NCI-H146 (cell line): ENCODE measurements around the gene MSANTD7.
A peak's percentile ranks its signal among the peaks of the same experiment; 100 is the strongest.
"Not testable (repeated sequence)": the region's sequence is repeated elsewhere in the genome, so short reads cannot be mapped to it uniquely, and the experiment has no call there.

Source experiments
- DNase-seq: peaks from one replicate; lab custom pipeline; 2025; lab: John Stamatoyannopoulos, UW

The MSANTD7 gene, protein sequence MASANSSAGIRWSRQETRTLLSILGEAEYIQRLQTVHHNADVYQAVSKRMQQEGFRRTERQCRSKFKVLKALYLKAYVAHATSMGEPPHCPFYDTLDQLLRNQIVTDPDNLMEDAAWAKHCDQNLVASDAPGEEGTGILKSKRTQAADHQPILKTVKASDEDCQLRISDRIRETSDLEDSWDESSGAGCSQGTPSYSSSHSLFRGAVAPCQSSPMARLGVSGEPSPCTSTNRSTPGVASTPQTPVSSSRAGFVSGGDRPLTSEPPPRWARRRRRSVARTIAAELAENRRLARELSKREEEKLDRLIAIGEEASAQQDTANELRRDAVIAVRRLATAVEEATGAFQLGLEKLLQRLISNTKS

DNA sequence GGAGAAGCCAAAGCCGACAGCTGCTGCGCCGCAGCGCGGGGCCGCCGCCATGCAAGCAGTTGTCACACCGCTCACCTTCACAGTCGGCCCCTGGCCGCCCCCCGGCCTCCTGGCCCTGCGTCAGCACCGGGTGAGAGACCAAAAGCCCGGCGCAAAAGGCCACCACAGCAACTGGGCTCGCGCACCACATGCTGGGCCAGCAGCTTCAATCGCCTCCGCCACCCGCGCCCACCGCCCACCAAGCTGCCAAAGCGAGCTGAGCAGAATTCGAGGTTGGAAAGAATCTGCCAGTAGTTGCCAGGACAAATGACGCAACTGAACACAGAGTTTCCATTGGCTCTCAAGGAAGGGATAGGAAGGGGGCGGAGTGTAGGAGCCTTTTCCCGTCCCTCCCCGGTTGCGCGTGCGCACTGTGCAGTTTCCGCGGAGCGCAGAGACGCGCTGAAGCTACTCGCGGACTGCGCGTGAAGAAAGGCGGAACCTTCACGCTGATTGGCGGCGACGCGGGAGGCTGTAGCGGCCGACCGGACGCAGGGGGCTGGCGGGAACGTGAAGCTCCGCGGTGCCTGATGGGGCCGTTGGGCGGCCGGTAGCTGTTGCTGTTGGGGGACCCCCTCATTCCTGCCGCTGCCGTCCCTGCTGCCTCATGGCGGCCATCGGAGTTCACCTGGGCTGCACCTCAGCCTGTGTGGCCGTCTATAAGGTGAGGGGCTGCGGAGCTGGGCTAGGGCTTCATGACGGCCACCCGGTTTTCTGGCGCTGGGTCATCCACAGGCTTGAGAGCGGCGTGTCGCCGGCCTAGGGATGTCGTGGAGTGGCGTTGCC lies at the start of gene MSANTD7, which contains the start of the genes CDNF and HSPA14:
Gene MSANTD7 (plus strand): TSS at position 550 of the 825 bp plus-strand sequence. CDS start 3,979 bp downstream, outside the sequence.
Gene CDNF (minus strand): TSS at position 281 of the 825 bp plus-strand sequence. CDS start 91 bp downstream, at position 190.
Gene HSPA14 (plus strand): TSS at position 550 of the 825 bp plus-strand sequence. CDS start 97 bp downstream, at position 647.
- DNase-seq, result peak; percentile 100

DNA sequence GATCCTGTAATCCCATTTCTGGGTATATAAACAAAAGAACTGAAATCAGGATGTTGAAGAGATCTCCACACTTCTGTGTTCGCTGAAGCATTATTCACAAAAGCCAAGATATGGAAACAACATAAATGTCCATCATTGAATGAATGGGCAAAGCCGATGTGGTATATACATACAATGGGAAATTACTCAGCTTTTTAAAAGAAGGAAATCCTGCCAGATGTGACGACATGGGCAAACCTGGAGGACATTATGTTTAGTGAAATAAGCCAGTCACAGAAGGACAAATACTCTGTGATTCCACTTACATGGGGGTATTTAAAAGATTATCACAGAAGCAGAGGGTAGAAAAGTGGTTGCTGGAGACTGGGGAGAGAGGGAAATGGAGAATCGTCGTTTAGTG lies 39.5 kb upstream of the MSANTD7 start:
- no peak for DNase-seq

DNA sequence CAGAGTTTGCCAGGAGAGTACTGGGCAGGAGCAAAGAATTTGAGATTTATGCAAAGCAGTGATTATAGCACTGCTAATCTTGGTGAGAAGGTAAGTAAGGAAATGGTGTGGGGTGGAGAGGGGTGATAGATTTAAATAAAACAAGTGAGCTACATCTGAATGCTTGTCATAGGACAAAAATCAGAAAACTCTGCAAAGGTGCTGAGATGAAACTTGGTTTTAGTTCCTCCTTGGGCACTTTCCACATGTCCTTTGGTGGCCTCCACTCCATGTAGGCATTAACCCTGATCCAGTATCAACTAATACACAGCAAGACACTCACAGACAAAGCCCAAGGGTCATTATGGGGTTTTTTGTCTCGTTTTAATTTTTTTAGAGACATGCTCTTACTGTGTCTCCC lies 37.7 kb upstream of the MSANTD7 start:
- DNase-seq, result no peak

DNA sequence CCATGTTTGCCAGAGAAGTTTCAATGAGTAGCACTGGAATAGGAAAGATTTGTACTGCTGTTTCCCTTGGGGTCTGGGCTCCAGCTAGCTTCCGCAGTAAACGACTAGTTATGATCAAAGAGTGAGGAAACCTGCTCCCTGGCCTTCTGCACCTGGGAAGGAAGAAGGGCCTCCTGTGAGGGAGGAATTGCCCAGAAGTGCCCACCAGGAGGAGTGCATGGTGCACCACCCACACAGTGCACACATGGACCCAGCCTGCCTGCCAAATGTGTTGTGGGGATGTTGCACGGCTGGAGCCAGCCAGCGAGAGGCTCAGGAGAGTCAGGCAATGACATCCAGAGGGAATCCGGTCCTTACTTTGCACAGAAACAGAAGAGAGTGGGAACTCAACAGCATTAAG lies 36.4 kb upstream of the MSANTD7 start:
- DNase-seq, result peak; percentile 52

DNA sequence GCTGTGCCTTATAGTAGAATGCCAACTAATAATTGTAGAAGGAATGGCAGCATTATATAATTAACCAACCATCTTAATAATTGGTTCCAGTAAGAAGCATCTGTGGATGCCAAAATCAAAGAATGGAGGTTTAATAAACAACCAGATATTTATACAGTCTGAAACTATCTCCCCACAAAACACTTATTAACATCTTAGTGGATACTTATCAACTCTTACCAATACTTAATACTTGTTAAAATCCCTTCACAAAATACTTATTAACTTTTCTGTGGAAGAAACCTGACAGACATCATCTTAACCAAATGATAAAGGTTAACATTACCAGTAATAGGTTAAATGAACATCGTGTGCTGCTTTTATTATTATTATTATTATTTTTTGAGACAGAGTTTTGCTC lies 34.3 kb upstream of the MSANTD7 start:
- no peak for DNase-seq

DNA sequence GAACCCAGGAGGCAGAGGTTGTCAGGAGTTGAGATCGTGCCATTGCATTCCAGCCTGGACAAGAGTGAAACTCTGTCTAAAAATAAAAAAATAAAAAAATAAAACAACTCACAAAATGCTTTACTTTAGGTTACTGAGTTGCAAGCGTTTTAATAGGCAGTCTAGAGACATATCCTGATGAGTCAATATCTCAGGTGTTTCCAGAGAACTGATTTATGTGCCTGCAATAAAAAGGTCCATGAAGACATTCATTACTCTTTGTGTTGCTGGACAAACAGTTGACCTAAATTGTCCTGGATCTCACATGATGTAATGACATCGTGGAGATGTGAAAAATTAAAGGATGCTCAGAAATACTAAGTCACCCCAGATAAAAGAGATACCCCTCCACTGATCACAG lies 31.8 kb upstream of the MSANTD7 start:
- DNase-seq, result peak; percentile 24

DNA sequence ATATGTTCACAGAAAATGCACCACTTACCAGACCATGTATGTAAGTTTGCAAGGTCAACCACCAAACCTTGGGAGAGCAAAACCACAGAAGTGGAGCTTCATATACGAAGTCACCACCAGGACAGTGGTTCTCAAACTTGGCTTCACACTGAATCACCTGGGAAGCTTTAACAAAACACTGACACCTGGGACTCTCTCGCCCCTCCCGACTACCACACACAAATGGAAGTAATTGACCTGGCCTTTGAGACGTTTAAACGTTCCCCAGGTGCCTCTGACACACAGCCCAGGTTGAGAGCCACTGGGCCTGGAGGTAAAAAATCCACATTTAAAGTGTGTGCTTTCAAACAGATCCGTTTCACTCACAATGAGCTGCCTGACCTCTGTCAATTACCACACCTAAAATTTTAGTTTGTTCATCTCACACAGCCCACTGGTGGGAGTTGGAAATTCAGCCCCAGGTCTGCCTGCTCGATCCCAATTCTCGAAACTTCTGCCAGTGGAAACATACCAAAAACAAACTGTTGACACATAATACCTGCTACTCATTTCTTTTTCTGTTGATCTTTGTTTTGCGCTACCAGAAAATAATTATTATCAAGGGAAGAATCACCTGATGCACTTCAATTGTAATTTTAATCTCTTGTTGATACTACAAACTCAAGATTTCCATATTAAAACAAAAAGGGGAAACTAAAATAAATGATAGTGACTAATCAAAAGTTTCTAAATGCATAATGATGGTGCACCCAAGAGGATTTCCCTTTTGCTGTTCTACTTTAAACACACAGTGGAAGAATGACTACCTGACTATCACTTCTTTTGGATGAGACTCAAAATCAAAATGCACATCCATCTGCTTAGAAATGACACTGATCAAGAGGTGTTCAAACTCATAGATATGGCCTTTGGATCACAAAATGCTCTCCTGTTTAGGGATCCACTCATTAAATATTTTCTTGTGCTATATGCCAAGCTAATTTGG lies 26.8 kb upstream of the MSANTD7 start:
- DNase-seq, result peak; percentile 80

DNA sequence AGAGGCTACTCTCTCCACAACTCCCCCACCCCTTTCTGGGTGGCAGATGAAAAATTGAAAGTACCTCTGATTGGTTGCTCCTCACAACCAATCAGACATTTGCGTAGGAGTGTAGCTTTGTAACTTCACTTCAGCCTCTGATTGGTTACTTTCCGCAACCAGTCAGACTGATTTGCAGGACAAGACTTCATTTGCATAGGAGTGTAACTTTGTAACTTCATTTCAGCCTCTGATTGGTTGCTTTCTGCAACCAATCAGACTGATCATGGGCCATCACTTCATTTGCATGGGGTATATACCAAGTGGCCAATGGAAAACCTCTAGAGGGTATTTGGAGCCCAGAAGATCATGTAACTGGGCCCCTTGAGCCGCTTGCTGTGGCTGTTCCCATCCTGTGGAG lies 25.8 kb upstream of the MSANTD7 start:
- DNase-seq, result no peak

DNA sequence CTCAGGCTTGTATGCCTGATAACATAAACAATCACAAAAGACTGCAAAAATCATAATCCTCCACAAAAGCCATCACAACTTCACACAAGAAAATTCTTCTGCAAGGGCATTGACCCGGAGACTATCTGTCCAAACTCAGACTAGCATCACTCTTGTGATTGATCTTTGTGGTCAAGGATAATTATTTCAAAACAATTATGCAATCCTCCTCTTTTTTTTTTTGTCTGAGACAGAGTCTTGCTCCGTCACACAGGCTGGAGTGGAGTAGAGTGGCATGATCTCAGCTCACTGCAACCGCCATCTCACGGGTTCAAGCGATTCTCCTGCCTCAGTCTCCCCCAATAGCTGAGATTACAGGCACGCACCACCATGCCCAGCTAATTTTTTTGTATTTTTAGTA lies 22.4 kb upstream of the MSANTD7 start:
- no peak for DNase-seq

DNA sequence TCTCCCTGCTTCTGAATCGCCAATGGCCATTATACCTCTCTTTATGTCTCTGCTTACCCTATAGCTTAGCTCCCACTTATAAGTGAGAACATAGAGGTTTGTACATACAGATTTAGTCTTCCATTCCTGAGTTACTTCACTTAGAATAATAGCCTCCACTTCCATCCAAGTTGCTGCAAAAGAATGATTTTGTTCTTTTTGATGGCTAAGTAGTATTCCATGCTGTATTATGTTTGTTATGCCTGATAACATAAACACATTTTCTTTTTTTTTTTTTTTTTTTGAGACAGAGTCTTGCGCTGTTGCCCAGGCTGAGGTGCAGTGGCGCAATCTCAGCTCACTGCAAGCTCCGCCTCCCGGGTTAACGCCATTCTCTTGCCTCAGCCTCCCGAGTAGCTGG lies 21.4 kb upstream of the MSANTD7 start:
- DNase-seq, result not testable (repeated sequence)

DNA sequence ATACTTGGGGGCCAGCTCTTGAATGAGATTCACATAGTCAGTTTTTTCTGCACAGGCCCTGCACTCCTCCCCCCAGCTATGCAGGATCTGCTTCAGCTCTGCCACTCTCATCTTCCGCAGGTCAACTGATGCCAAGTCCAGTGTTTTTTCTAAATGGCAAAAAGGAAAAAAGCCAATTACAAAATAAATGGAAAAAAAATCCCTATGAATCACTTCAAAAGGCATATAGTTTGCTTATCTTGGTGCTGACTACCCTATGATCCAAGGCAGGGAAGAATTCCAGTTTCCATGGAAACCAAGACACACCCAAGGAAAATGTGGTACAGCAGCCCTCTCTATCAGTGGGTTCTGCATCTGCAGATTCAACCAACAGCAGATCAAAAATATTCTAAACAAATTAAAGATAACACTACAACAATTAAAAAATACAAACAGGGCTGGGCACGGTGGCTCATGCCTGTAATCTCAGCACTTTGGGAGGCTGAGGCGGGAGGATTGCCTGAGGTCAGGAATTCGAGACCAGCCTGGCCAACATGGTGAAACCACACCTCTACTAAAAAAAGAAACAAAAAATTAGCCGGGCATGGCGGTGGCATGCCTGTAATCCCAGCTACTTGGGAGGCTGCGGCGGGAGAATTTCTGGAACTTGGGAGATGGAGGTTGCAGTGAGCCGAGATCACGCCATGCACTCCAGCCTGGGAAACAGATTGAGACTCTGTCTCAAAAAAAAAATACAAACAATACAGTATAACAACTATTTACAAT lies 17.9 kb upstream of the MSANTD7 start:
- DNase-seq, result no peak

DNA sequence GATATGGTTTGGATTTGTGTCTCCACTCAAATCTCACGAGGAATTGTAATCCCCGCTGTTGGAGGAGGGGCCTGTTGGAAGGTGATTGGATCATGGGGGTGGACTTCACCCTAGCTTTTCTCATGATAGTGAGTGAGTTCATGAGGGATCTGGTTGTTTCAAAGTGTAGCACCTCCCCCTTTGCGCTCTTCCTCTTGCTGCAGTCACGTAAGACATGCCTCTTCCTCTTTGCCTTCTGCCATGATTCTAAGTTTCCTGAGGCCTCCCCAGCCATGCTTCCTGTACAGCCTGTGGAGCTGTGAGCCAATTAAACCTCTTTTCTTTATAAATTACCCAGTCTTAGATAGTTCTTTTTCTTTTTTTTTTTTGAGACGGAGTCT lies 17.3 kb upstream of the MSANTD7 start:
- no peak for DNase-seq

DNA sequence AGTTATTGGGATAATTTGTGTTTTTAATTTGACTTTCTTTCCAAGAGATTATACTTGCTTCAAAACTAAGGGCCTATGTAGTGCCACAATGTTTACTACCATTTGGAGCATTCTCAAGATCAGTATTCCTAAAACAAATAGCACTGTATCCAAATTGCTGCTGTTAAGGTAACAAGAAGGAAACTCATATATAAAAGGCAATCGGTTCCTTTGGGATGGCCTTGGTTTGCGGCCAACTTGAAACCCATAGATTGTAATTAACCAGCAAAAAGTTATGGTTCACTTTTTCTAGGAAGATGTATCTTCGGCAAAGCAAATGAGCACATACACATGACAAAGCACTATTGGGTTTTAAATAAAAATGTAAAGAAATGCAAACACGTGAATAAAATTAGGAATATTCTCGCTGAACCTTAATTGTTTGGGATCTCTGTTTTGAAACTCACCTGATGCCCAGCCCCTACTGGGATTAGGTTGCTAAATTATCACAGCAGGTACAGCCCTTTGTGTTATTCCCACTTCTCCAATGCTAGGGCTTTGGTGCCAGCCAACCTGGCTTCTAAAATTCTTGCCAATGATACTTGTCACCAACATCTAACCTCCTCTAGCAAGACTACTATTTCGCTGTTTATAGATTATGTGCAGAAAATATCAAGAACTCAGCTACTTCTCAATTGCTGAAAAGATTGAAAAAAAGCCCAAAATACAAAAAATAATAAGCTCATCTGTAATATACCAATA lies 16.3 kb upstream of the MSANTD7 start:
- DNase-seq, result peak; percentile 13

DNA sequence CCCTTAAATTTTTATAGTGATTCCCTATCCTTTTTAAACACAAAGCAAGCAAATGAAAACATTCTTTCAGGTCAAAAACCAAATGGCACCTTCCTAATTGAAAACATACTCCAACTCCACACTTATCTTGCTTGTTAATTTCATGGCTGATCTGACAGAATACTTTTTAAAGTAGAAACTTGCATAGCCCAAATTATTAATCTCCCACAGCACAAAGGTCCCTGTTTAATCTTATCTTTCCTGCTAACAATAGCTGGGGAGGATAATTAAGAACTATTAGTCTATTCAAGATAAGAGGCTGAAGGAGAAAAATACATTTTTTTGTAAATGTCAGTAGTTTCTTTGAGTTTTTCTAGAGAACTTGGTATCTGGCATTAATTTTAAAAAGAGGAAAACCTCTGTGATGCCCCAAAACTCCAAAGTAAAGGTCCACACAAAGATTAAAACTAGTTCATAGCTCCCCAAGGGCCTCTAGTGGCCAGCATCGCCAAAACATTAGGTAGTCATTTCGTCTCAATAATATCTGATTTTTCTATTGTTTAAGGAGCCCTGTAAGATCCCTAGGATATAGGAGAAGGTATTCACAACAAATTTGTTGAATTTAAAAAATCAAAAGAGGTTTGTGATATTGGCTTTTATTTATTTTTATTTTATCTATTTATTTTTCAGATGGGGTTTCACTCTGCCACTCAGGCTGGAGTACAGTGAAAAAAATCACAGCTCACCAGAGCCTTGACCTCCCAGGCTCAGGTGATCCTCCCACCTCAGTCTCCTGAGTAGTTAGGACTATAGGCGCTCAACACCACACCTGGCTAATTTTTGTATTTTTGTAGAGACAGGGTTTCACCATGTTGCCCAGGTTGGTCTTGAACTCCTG lies 15.0 kb upstream of the MSANTD7 start:
- peak; percentile 57 for DNase-seq

DNA sequence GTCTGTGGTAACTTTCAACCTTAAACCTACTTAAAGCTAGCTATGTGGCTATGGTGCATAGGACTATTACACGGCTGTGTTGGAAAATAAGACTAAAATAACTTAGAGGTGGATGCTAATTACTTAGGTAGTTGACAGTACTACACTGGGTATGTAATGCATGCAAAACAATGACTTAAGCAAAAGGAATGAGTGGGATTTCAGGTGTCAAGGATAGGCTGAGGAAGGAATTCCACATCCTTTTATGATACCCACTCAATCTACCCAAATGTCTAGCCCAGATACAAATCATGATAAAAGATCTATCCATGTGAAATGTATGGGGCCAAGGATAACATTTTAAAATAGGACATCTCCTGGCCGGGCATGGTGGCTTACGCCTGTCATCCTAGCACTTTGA lies 14.1 kb upstream of the MSANTD7 start:
- no peak for DNase-seq

DNA sequence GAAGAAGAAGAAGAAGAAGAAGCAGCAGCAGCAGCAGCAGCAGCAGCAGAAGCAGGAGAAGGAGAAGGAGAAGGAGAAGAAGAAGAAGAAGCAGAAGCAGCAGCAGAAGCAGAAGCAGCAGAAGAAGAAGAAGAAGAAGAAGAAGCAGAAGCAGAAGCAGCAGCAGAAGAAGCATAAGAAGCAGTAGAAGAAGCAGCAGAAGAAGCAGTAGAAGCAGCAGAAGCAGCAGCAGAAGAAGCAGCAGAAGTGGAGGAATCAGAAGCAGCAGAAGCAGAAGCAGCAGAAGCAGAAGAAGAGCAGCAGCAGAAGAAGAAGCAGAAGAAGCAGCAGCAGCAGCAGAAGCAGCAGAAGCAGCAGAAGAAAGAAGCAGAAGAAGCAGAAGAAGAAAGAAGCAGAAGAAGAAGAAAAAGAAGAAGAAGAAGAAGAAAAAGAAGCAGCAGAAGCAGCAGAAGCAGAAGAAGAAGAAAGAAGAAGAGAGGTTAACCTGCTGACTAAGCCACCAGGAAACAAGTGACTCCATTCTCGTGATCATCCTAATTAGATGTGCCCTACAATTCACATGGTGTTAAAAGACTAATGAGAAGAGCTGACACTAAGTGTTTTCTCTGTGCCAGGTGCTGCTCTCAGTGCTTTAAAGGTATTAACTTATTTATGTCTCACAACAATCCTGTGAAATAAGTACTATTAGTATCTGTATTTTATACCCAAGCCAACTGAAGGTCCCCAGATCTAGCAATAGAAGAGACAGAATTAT lies 11.9 kb upstream of the MSANTD7 start:
- DNase-seq, result no peak

DNA sequence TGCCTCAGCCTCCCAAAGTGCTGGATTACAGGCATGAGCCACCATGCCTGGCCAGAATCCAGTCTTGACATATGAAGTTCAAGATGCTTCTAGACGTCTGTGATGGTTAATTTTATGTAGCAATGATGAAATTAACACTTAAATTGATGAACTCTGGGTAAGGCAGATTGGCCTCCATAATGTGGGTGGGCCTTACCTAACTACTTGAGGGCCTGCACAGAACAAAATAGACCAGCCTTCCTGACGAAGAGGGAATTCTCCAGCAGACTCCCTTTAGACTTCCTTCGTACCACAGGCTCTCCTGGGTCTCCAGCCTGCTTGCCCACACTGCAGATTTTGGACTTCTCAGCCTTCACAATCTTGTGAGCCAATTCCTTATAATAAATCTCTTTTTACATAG lies 5.0 kb upstream of the MSANTD7 start:
- DNase-seq, result no peak

DNA sequence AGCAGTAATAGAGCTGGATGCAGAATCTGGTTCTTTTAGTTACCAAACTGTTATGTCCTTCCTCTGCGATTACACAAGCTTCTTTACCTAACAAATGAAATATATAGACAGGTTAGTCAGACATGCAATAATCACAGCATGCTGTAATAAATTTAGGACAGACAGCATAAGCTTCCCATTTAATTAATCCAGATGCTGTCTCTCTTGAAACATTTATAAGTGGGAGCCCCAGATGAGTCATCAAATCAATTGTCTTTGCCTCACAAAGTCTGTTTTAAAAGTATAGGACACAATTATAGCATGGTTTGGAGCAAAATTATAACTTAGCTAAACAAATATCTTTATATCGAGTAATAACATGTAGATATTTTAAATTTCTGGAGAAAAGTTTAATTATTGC lies 1.9 kb upstream of the MSANTD7 start:
- DNase-seq, result no peak
